ENCODE data around the gene AMPH. TPM values are rescaled to one million over a fixed set of nuclear protein-coding genes. Genes with fewer than 3 reads are reported as not detected.
"Not testable (repeated sequence)": the region's sequence is repeated elsewhere in the genome, so short reads cannot be mapped to it uniquely, and the experiment has no call there.

The AMPH gene
- total RNA-seq, 2 donors from 2014 or later = not detected

DNA sequence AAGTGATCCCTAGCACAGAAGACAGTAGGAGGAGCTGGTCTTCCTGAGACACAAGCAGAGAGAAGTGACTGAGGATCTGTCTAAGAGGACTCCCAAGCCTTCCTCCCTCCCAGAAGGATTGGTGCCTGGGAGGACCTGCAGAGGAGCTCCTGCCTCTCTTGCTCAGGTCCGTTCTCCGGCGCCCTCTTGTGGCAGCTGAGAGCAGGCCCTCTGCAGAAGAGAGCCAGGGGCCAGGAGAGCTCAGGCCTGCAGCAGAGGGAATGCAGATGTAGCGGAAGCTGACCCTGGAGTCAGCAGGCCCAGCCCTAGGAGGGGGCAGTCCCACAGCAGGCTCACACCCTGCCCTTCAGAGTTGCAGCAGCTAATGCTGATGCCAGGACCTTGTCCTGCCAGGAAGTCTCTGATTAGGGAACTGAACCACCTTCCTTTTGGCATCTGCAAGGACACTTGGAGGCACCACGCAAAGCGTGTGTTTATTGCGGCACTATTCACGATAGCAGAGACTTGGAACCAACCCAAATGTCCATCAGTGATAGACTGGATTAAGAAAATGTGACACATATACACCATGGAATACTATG is 276.8 kb downstream of the AMPH start:
- Mint-ChIP-seq H3K4me1 (peaks cover 33% of the 10 kb centered on the region), H3K27ac (peak overlapping the region; percentile 91), H3K4me3 (peak overlapping the region; percentile 79)
- peak; percentile 35 to 50 (median 47) for DNase-seq
- H3K27me3 Mint-ChIP-seq; H3K9me3 ChIP-seq (ENCODE audit: control insufficient read depth, low read length, poor library complexity, severe bottlenecking); H3K36me3 Mint-ChIP-seq (ENCODE audit: low read depth); ATAC-seq: not testable (repeated sequence)

DNA sequence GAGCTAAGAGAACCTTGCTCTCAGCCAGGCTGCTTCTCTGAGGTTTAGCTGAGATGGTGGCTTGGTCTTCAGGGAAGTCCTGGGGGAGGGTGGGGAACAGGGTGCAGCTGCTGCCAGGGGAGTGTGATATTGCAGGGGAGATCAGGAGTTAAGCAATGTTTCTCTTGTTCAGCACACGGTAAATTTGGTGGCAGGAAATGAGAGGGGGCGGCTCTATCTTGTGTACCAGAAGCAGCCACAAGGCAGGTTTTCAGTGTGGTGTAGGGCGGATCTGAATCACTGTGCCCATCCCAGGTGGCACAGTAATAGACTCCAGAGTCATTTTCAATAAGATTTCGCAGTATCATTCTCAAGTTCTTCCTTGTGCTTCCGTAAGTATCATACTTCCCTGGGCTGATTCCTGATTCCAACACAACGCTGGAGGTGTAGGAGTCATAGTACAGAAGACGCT is 277.7 kb downstream of the AMPH start:
- peak in 1 of 3 donors; percentile 28 for DNase-seq
- peak; percentile 64 for ATAC-seq
- peaks cover 27% of the 10 kb centered on the region for H3K4me1 Mint-ChIP-seq
- not testable (repeated sequence) for H3K27me3 Mint-ChIP-seq; H3K36me3 Mint-ChIP-seq (ENCODE audit: low read depth); H3K9me3 ChIP-seq (ENCODE audit: control insufficient read depth, low read length, poor library complexity, severe bottlenecking)
- H3K4me3 Mint-ChIP-seq = peak overlapping the region; percentile 79
- H3K27ac Mint-ChIP-seq = peak overlapping the region; percentile 91

DNA sequence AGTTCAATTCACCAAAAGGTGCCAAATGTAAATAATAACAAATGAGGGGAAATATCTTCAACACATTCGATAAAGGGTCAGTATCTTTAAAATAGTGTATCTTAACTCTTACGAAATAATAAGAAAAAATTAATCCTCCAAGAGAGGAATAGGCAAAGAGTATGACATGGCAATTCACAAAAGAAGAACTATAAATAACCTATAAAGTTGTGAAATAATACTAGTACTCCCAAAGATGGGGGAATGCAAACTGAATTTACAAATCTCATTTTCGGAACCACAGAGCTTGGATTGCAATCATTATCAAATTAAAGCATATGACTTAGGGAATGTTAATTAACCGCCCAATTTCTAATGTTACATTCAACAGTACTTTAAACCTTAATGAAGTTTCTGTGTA is 279.6 kb downstream of the AMPH start:
- Mint-ChIP-seq H3K4me3 (peak overlapping the region; percentile 90), H3K27me3 (no peaks in the 10 kb centered on the region), H3K36me3 (ENCODE audit: low read depth) (no peaks in the 10 kb centered on the region), H3K4me1 (peaks cover 21% of the 10 kb centered on the region), H3K27ac (peak overlapping the region; percentile 92)
- no peak for DNase-seq
- no peaks in the 10 kb centered on the region for H3K9me3 ChIP-seq (ENCODE audit: control insufficient read depth, low read length, poor library complexity, severe bottlenecking)
- ATAC-seq = no peak

DNA sequence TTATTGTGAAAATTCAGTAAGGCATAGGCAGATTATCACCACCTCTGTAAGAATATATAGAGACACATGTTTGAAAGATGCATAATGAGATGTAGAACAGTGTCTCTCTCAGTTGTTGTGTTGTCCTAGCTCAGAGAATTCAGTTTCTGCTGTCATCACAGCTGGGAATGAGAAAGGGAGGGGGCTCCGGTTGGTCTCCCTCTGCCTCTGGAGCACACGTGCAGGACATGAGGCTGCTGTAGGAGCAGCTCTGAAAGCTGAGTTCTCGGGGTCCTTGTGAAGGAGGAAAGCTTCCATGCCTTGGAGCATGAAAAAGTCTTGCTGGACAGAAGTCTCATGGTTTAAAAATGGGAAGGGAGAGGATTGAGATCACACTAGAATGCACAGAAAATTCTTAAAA is 280.4 kb downstream of the AMPH start:
- DNase-seq; ATAC-seq; H3K27me3 Mint-ChIP-seq; H3K9me3 ChIP-seq (ENCODE audit: control insufficient read depth, low read length, poor library complexity, severe bottlenecking); H3K36me3 Mint-ChIP-seq (ENCODE audit: low read depth): not testable (repeated sequence)
- peaks cover 20% of the 10 kb centered on the region for H3K4me1 Mint-ChIP-seq
- H3K4me3 Mint-ChIP-seq = peak overlapping the region; percentile 90
- peak overlapping the region; percentile 92 for H3K27ac Mint-ChIP-seq

DNA sequence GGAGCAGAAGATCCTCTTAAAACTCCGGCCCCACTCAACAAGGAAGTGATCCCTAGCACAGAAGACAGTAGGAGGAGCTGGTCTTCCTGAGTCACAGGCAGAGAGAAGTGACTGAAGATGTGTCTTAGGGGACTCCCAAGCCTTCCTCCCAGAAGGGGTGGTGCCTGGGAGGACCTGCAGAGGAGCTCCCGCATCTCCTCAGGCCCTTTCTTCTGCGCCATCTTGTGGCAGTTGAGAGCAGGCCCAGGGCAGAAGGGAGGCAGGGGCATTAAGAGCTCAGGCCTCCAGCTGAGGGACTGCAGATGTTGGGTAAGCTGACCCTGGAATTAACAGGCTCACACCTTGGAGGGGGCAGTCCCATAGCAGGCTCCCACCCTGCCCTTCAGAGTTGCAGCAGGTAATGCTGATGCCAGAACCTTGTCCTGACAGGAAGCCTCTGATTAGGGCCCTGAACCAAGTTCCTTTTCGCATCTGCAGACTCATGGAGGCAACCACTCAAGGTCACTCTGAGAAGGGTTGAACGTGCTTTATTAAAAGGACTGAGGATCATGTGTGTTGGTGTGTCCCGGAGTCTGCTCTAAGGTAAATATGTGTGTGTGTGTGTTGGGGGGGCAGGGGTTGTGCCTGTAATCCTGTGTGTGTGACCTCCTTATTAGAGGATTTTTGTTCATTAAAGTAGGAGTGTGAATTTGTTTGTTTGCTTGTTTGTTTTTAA is 281.1 kb downstream of the AMPH start:
- not testable (repeated sequence) for H3K36me3 Mint-ChIP-seq (ENCODE audit: low read depth); H3K27me3 Mint-ChIP-seq; H3K9me3 ChIP-seq (ENCODE audit: control insufficient read depth, low read length, poor library complexity, severe bottlenecking)
- Mint-ChIP-seq H3K27ac (peak overlapping the region; percentile 92), H3K4me1 (peaks cover 22% of the 10 kb centered on the region), H3K4me3 (peak overlapping the region; percentile 90)
- ATAC-seq (peak; percentile 77), DNase-seq (peak in 2 of 3 donors; percentile 38 to 58)

DNA sequence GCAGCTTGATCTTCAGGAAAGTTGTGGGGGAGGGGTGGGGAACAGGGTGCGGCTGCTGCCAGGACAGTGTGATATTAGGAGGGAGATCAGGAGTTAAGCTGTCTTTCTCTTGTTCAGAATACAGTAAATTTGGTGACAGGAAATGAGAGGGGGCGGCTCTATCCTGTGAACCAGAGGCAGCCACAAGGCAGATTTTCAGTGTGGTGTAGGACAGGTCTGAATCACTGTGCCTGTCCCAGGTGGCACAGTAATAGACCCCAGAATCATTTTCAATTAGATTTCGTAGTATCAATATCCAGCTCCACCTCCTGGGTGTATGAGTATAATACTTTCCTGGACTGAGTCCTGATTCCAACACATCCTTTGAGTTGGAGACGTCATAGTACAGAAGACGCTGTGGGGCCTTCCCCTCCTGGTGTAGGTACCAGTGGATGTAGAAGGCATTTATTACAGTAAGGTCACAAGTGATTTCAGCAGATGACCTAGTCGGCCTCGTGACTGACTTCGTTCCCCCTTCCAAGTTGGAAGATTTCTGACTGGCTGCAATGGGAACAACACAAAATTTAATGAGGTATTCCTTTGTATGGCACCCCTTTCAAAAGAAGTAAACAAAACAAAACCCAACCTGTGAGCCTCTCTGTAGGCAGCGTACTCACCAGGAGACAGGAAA is 281.9 kb downstream of the AMPH start:
- ATAC-seq = peak; percentile 43
- peak overlapping the region; percentile 90 for H3K4me3 Mint-ChIP-seq
- not testable (repeated sequence) for DNase-seq; H3K36me3 Mint-ChIP-seq (ENCODE audit: low read depth); H3K9me3 ChIP-seq (ENCODE audit: control insufficient read depth, low read length, poor library complexity, severe bottlenecking); H3K27me3 Mint-ChIP-seq
- H3K4me1 Mint-ChIP-seq = peaks cover 24% of the 10 kb centered on the region
- peak overlapping the region; percentile 92 for H3K27ac Mint-ChIP-seq

DNA sequence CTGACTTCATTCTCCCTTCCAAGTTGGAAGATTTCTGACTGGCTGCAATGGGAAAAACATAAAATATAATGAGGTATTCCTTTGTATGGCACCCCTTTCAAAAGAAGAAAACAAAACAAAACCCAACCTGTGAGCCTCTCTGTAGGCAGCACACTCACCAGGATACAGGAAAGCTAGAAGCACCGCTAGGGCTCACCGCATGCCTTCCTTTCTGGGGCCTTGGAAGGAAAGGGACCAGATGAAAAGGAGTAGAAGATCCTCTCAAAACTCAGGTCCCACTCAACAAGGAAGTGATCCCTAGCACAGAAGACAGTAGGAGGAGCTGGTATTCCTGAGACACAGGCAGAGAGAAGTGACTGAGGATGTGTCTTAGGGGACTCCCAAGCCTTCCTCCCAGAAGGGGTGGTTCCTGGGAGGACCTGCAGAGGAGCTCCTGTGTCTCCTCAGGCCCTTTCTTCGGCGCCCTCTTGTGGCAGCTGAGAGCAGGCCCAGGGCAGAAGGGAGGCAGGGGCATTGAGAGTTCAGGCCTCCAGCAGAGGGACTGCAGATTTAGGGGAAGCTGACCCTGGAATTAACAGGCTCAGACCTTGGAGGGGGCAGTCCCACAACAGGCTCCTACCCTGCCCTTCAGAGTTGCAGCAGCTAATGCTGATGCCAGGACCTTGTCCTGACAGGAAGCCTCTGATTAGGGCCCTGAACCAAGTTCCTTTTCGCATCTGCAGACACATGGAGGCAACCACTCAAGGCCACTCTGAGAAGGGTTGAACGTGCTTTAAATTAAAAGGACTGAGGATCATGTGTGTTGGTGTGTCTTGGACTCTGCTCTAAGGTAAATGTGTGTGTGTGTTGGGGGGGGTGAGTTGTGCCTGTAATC is 285.6 kb downstream of the AMPH start:
- H3K4me1 Mint-ChIP-seq = peaks cover 18% of the 10 kb centered on the region
- DNase-seq = peak; percentile 32 to 40 (median 33)
- H3K9me3 ChIP-seq (ENCODE audit: control insufficient read depth, low read length, poor library complexity, severe bottlenecking); H3K36me3 Mint-ChIP-seq (ENCODE audit: low read depth); H3K27me3 Mint-ChIP-seq: not testable (repeated sequence)
- peak; percentile 62 for ATAC-seq
- peak overlapping the region; percentile 45 for H3K4me3 Mint-ChIP-seq
- peak overlapping the region; percentile 9 for H3K27ac Mint-ChIP-seq

DNA sequence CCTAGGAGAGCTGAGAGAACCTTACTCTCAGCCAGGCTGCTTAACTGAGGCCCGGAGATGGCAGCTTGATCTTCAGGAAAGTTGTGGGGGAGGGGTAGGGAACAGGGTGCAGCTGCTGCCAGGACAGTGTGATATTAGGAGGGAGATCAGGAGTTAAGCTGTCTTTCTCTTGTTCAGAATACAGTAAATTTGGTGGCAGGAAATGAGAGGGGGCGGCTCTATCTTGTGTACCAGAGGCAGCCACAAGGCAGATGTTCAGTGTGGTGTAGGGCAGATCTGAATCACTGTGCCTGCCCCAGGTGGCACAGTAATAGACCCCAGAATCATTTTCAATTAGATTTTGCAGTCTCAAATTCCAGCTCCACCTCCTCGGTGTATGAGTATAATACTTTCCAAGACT is 286.4 kb downstream of the AMPH start:
- not testable (repeated sequence) for H3K36me3 Mint-ChIP-seq (ENCODE audit: low read depth); H3K27me3 Mint-ChIP-seq; DNase-seq; H3K9me3 ChIP-seq (ENCODE audit: control insufficient read depth, low read length, poor library complexity, severe bottlenecking)
- Mint-ChIP-seq H3K27ac (peak overlapping the region; percentile 9), H3K4me1 (peaks cover 20% of the 10 kb centered on the region), H3K4me3 (peak overlapping the region; percentile 45)
- peak; percentile 53 for ATAC-seq

DNA sequence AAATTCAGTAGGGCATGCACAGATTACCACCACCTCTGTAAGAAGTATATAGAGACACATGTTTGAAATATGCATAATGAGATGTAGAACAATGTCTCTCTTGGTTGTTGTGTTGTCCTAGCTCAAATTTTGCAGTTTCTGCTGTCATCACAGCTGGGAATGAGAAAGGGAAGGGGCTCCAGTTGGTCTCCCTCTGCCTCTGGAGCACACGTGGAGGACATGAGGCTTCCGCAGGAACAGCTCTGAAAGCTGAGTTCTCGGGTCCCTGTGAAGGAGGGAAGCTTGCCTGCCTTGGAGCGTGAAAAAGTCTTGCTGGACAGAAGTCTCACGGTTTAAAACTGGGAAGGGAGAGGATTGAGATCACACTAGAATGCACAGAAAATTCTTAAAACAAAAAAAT is 289.0 kb downstream of the AMPH start:
- DNase-seq; H3K27me3 Mint-ChIP-seq; H3K27ac Mint-ChIP-seq; H3K36me3 Mint-ChIP-seq (ENCODE audit: low read depth); ATAC-seq; H3K9me3 ChIP-seq (ENCODE audit: control insufficient read depth, low read length, poor library complexity, severe bottlenecking): not testable (repeated sequence)
- Mint-ChIP-seq H3K4me1 (peaks cover 15% of the 10 kb centered on the region), H3K4me3 (peak overlapping the region; percentile 69)

DNA sequence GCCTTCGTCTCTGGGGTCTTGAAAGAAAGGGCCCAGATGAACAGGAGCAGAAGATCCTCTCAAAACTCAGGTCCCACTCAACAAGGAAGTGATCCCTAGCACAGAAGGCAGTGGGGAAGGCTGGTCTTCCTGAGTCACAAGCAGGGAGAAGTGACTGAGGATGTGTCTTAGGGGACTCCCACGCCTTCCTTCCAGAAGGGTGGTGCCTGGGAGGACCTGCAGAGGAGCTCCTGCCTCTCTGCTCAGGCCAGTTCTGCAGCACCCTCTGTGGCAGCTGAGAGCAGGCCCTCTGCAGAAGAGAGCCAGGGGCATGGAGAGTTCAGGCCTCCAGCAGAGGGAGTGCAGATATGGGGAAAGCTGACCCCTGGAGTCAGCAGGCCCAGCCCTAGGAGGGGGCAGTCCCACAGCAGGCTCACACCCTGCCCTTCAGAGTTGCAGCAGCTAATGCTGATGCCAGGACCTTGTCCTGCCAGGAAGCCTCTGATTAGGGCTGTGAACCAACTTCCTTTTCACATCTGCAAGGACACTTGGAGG is 289.9 kb downstream of the AMPH start:
- Mint-ChIP-seq H3K27ac (peak overlapping the region; percentile 34), H3K4me1 (peaks cover 15% of the 10 kb centered on the region)
- not testable (repeated sequence) for H3K36me3 Mint-ChIP-seq (ENCODE audit: low read depth); H3K4me3 Mint-ChIP-seq; H3K9me3 ChIP-seq (ENCODE audit: control insufficient read depth, low read length, poor library complexity, severe bottlenecking); ATAC-seq; H3K27me3 Mint-ChIP-seq; DNase-seq

DNA sequence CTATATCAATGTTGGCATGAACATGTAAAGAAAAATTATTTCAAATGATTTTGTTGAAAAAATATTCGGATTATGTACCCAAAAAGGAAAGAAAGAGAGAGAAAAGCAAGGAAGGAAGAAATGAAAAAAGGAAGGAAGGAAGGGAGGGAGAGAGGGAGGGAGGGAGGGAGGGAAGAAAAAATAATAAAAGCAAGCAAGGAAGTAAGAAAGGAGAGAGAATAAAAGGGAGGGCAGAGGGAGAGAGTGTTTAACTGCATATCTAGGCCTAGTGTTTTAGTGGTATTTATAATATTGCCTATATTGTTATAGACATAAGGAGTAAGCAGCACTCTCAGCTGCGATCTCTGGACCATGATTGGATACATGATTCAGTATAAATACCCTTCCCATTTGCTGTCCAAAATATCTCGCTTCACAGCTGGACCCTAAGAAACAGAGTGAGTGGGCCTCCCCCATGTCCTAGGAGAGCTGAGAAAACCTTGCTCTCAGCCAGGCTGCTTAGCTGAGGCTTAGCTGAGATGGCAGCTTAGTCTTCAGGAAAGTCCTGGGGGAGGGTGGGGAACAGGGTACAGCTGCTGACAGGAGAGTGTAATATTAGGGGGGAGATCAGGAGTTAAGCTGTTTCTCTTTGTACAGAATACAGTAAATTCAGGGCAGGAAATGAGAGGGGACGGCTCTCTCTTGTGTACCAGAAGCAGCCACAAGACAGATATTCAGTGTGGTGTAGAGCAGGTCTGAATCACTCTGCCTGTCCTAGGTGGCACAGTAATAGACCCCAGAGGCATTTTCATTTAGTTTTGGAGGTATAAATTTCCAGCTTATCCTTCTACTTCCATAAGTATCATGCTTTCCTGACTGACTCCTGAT is 291.0 kb downstream of the AMPH start:
- Mint-ChIP-seq H3K4me3 (no peak overlapping the region), H3K36me3 (ENCODE audit: low read depth) (no peaks in the 10 kb centered on the region), H3K27ac (peak overlapping the region; percentile 34), H3K4me1 (peaks cover 19% of the 10 kb centered on the region), H3K27me3 (no peaks in the 10 kb centered on the region)
- peak; percentile 37 for ATAC-seq
- no peaks in the 10 kb centered on the region for H3K9me3 ChIP-seq (ENCODE audit: control insufficient read depth, low read length, poor library complexity, severe bottlenecking)
- no peak for DNase-seq

DNA sequence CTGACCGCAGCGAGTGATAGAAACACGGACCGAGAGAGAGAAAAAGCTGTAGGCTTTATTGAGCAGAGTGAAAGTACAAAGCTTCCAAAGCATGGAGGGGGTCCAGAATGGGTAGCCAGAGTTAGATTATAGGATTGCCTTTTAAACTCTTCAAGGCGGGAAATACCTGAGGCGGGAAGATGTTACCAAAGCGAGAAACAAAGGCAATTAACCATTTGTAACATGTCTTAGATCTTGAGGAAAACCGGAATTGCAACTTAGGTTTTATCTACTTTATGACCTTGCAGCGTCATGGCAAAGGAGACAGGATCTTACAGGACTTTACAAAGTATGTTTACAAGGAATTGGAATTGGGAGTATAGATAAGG is 295.0 kb downstream of the AMPH start:
- ATAC-seq; DNase-seq; H3K9me3 ChIP-seq (ENCODE audit: control insufficient read depth, low read length, poor library complexity, severe bottlenecking); H3K36me3 Mint-ChIP-seq (ENCODE audit: low read depth); H3K27me3 Mint-ChIP-seq: not testable (repeated sequence)
- Mint-ChIP-seq H3K4me1 (peaks cover 15% of the 10 kb centered on the region), H3K4me3 (peak overlapping the region; percentile 68), H3K27ac (peak overlapping the region; percentile 82)

Data from T-helper 17 cell (primary cell).